Testis (tissue), 2 donors: ENCODE results near the gene SUGP2.

Experiments used
- POLR2A ChIP-seq: fragments of 450-650 bp; IDR thresholded peaks from one replicate; pipeline ENCODE4 v1.6.1; 2017; ENCODE audit warnings: antibody characterized with exemption, mild to moderate bottlenecking, moderate library complexity
- TF ChIP-seq, protein P1 (sequence below), 3 experiments: fragments of 450-650 bp in 2 of 3; fragments of 200-600 bp in 1 of 3; sonication (generic) in 1 of 3; IDR thresholded peaks; one replicate each; pipeline ENCODE4 v1.5.1; 2016 to 2019; ENCODE audit warnings: antibody characterized with exemption in 3 of 3, mild to moderate bottlenecking in 2 of 3, moderate library complexity in 1 of 3

DNA sequence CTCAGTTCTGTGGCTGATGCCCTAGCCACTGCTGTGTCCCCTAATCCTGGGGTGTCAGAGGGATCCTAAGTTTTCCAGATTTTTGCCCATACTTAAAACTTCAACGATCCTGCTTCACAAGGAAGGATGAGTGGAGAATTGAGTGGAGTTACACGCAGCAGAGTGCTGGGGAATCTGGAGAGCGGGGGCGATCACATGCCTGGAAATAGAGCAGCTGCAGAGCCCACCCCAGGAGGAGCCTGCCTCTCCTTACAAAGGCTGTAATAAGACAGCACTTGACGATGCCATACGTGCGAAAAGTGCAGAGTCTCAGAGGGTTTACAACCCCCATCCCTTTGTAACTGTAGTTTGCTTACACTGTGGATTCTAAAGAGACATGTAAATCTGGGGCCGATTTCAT, 40.6 kb downstream of the SUGP2 start:
- TF ChIP-seq, protein P1, sequence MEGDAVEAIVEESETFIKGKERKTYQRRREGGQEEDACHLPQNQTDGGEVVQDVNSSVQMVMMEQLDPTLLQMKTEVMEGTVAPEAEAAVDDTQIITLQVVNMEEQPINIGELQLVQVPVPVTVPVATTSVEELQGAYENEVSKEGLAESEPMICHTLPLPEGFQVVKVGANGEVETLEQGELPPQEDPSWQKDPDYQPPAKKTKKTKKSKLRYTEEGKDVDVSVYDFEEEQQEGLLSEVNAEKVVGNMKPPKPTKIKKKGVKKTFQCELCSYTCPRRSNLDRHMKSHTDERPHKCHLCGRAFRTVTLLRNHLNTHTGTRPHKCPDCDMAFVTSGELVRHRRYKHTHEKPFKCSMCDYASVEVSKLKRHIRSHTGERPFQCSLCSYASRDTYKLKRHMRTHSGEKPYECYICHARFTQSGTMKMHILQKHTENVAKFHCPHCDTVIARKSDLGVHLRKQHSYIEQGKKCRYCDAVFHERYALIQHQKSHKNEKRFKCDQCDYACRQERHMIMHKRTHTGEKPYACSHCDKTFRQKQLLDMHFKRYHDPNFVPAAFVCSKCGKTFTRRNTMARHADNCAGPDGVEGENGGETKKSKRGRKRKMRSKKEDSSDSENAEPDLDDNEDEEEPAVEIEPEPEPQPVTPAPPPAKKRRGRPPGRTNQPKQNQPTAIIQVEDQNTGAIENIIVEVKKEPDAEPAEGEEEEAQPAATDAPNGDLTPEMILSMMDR (IDR thresholded peaks at IDR 0.05) = no peak
- TF ChIP-seq POLR2A = no peak
